GM21529 (cell line): ENCODE measurements around the gene BLMH.

ENCODE experiments used
- ATAC-seq: cut with Tn5 transposase; IDR thresholded peaks from one replicate; pipeline ENCODE4 v1.9.1; 2021; ENCODE audit not compliant: unreplicated experiment

The BLMH gene

DNA sequence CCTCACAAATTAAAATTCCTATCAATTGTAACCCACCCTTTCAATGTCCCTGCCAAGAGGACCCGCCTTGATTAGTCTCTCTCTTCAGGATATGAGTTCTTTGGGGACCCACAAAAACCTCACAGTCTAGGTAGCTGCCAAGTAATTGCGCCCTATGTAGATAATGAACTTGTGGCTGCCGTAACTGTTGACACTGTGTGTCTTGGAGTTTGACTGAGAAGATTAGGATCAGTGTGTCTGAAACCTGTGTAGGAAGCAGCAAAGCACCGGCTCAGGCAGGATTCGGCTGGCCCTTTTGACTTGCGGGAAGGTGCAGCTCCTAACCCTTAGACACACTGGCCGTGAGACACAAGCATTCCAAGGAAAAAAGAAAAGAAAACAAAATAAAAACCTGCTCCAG, 38.4 kb downstream of the BLMH start:
- no peak for ATAC-seq

GRCh38 chr17:30251931-30252330, 39.8 kb downstream of the BLMH start:
- no peak for ATAC-seq

DNA sequence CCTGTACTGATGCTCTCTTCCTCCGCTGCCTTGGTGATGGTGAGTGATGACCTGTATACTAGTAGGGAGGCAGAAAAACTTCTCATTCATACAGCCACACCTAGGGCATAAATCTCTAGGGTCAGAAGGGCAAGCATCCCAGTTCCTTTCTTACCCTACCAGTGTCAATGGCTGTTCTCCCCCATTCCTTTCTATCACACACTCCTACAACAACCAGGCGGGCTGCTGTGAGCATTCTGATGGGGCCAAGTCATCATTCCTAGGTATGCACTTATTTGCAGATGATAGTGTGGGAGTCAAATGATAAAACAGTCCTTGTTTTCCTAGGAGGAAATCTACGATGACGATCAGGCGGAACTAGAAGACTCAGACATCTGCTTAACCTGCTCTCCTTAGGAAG, 42.3 kb downstream of the BLMH start:
- ATAC-seq, result no peak

DNA sequence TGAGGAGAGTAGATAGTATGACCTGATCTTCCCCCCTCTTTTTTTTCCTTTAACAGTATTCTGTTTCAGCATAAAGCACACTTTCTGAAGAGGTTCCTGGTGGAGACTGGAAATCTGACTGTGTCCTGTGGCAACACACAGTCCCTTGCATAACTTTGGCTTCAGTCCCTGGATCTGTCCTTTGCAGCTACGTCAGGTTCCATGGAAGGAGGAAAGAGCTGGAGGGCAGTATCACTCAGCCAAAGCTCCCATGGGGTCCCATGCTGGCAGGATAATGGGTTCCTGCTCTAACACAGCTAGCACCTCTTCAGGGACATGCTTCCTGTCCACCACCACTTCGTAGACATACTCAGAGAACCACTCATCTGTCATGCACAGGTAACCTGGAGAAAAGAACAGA, 43.0 kb downstream of the BLMH start:
- ATAC-seq, result no peak

DNA sequence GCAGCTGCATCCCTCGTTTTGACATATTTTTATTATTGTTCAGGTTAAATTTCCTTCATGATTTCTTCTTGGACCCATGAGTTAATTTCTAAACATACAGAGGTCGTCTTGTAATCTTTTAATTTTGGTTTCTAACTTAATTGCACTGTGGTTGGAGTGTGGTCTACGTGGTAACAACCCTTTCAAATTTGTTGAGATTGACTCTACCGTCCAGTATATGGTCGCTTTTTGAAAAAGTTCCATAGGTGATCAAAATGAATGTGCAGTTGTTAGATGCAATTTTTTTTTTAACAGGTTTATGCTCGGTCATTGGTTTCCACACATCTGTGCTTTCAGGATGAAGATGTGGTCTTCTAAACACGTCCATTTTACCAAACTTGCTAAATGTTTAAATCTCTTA, 45.3 kb downstream of the BLMH start:
- no peak for ATAC-seq

- no peak for ATAC-seq
These were observed 46.8 kb downstream of the BLMH start for GRCh38 chr17:30244853-30245385.

DNA sequence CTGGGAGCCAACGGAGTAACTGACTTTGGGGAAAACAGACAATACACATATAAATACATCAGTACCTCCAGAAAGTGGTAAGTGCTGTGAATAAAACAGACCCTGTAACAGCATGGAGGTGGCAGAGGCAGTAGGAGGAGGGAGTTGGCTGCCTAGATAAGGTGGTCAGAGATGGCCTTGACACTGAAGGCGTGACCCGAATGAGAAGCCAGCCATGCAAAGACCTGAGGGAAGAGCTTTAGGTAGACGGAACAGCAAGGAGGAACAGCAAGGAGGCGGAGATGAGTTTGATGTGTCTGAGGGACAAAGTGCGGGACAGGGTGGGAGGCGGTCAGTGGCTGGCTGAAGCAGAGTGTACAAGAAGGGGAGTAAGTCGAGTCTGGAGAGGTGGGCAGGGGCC, 48.2 kb downstream of the BLMH start:
- ATAC-seq, result no peak

GRCh38 chr17:30243002-30243401, 48.7 kb downstream of the BLMH start:
- ATAC-seq, result no peak

DNA sequence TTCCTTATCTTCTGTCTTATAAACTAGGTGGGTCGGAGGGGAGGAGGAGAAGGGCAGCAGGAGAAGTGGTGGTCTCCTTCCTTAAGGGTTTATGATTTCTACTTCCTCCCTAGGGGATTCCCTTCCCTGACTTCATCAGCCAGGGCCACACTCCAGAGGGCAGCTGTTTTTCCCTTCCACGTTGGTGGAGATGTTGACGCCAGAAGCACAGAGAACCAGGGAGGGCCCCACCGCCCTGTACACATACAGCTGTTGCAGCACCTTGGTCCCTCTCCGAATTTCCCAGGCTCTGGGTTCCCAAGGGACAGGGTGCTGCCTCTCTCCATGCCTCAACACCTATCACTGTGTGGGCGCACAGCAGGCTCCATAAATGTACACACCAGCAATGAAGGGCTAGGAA, 50.7 kb downstream of the BLMH start:
- no peak for ATAC-seq

GRCh38 chr17:30240177-30240576, 51.6 kb downstream of the BLMH start:
- no peak for ATAC-seq

- no peak for ATAC-seq
These were observed 52.7 kb downstream of the BLMH start for GRCh38 chr17:30239089-30239462.

DNA sequence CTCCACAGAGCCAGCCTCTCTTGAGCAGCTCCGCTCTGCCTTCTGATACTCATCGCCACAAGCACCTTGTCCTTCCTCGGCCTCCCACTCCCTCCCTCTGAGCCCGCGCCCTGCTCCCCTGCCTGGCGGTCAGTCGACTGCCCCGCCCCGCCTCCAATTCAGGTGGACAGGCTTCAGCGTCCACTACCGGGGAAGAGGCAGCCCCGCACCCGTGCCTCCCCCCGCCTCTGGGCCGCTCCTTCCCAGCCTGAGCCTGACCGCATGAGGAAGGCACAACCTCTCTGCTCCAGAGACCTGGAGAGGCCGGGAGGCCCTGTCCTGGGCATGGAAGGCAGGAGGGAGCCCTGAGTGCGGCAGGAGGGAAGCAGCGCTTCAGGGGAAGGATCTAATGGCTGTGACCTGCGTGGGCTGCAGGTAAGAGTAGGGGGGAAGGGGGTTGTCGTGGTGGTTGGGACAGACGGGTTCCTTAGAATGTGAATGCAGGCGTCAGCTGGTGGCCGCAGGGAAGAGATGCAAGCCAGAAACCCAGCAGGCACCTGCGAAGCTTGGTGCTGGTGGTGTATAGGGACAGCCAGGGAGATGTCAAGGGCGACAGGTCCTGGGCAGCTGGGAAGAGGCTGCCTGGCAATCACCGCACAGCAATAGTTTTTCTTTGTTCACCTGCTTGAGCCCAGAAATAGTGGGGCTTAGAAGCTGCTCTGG, 53.2 kb downstream of the BLMH start:
- ATAC-seq, result no peak

DNA sequence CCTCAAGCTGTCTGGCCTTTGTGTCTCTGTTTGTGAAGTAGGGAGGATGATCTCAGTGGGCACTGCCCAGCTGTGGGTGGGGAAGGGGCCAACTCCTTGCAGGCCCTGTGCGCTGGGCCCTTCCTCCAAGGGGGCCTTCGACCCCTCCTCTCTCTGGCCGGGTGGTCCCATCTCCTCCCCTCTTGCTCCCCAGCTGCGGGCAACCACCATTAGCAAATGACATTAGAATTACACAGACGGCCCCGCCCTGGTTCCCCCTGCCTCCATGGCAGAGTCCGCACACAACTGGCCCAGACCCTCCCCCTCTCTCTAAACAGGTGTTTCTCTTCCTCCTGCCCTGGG, 53.8 kb downstream of the BLMH start:
- no peak for ATAC-seq

DNA sequence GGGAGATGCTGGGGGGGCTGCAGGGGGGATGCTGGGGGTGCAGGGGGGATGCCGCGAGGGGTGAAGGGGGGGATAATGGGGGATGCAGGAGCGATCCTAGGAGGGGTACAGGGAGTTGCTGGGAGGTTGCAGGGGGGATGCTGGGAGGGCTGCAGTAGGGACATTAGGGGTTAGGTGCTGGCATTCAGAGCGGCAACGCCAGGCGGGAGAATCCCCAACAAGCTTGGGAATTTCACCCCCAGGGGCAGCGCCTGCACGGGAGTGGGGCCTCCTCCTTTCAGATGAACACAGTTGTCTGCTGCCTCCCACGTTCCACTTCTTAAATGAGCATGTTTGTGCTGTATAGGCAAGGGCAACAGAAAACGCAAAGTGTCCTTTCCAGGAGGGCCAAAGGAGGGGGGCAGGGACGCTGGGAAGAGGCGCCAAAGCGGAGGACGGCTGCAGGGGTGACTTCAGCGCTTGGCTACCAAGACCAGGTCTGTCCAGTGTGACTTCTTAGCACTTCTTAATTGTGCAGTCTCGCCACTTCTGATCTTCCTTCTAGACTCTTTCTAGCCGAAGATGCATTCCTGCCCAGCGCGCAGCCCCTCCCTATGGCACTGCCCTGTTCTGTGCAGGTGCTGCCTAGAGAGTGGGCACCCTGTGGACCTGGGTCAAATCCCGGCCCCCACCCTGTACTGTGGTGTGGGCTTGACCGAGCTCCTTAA, 54.3 kb downstream of the BLMH start:
- ATAC-seq, result no peak

DNA sequence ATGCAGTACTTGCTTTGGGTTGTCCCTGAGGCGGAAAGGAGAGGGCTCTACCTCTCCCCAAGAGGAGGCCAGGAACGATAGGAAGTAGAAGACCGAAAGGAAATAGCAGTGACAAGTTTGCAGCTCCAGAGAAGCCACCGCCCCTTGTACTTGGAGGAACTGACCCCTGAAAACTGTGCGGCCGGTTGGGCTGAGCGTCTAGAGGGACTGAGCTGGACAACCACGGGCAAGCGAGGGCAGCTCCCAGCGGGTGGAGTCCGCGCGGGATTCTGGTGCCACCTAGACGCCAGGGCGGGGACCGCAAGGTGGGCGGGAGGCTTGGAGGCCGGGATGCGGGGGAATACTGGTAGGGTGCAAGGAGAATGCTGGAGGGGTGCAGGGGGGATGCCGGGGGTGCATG, 55.0 kb downstream of the BLMH start:
- no peak for ATAC-seq

- no peak for ATAC-seq
These were observed 55.5 kb downstream of the BLMH start for GRCh38 chr17:30236297-30236624.

GRCh38 chr17:30235386-30236296, 56.1 kb downstream of the BLMH start, which contains the start of gene SLC6A4:
Gene SLC6A4 (minus strand): TSS chr17:30235697. CDS start chr17:30221958, 13,739 bp downstream.
- ATAC-seq, result no peak

- ATAC-seq, result no peak
These were observed 56.8 kb downstream of the BLMH start for GRCh38 chr17:30234964-30235363.

GRCh38 chr17:30234296-30234695, 57.4 kb downstream of the BLMH start:
- ATAC-seq, result no peak

DNA sequence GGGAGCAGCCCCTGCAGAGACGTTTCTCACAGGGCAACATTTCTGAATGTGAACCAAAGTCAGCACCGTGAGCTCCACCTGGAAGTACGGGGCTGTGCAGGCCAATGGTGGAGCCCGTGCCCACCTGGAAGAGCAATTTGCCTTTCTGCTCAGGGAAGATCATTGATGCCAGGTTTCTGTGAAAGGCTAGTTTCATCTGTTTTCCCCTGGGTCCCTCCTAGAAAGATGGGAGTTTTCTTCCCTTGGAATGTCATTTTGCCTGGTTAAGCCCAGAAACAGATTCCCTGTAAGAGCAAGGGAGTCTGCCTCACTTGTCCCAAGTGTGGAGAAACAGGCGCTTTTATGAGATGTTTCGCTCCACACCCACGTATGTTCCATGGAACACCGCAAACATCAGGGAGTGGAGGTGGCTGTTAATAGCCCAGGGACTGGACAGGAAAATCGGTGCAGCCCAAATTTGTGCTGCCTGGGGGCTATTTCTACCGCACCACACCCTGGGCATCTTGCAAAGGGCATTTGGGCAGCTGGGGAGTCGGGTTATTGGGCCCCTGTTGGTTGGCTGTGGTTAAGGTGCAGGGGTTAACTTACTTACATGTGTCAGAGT, 58.8 kb downstream of the BLMH start:
- ATAC-seq, result no peak
